ENCODE results near the gene GATA5.
A peak's percentile ranks its signal among the peaks of the same experiment; 100 is the strongest.

The GATA5 gene

DNA sequence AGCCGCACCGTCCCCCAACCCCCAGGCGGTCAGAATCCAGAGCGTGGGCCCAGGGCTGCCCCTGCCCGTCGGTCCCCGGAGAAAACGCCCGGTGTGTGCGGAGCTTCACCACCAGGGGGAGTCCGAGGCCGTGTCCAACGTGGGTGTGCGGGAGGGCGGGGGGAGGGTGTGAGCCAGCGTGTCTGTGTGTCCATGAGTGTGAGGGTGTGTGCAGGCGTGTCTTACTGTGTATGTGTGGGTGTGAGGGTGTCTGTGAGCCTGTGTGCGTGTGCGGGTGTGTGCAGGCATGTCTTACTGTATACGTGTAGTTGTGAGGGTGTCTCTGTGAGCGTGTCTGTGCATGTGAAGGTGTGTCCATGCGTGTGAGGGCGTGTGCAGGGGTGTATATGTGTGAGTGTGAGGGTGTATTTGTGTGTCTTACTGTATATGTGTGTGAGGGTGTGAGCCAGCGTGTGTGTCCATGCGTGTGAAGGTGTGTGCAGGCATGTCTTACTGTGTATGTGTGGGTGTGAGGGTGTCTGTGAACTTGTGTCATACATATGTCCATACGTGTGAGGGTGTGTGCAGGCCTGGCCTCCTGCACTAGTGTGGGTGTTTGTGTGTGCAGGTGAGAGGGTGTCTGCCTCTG, 24.6 kb upstream of the GATA5 start:
- TF ChIP-seq, protein P1, sequence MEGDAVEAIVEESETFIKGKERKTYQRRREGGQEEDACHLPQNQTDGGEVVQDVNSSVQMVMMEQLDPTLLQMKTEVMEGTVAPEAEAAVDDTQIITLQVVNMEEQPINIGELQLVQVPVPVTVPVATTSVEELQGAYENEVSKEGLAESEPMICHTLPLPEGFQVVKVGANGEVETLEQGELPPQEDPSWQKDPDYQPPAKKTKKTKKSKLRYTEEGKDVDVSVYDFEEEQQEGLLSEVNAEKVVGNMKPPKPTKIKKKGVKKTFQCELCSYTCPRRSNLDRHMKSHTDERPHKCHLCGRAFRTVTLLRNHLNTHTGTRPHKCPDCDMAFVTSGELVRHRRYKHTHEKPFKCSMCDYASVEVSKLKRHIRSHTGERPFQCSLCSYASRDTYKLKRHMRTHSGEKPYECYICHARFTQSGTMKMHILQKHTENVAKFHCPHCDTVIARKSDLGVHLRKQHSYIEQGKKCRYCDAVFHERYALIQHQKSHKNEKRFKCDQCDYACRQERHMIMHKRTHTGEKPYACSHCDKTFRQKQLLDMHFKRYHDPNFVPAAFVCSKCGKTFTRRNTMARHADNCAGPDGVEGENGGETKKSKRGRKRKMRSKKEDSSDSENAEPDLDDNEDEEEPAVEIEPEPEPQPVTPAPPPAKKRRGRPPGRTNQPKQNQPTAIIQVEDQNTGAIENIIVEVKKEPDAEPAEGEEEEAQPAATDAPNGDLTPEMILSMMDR (IDR thresholded peaks at IDR 0.05; ENCODE audit: low read depth, low read length, missing control alignments) = peak; percentile 89
- no peak overlapping the region for H3K4me3 ChIP-seq (ENCODE audit: low read depth, low read length)
- DNase-seq (ENCODE audit: low read depth) = peak; percentile 16

DNA sequence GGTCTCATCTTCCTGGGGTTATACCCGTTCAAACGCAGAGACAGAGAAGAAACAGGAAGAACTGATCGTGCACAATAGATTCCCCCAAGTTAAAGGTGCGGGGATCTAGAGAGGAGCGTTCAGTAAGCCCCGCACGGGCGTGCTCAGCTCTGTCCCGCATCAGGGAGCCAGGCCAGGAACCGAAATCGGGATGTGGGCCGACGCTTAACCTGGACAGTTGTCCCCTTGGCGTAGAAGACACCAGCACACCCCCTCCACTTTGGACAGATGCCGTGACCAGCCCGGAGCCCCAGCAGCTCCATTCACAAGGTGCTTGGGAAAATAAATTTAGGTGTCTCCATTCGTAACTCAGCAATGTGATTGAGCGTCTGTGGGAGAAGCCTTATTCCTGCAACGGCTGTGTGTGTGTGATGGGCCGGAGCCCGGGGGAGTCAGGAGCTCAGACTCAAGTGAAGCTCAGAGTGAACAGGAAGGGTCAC, 24.0 kb upstream of the GATA5 start:
- H3K4me3 ChIP-seq (ENCODE audit: low read depth, low read length) = no peak overlapping the region
- no peak for DNase-seq (ENCODE audit: low read depth)
- TF ChIP-seq, protein P1 (IDR thresholded peaks at IDR 0.05; ENCODE audit: low read depth, low read length, missing control alignments) = no peak

DNA sequence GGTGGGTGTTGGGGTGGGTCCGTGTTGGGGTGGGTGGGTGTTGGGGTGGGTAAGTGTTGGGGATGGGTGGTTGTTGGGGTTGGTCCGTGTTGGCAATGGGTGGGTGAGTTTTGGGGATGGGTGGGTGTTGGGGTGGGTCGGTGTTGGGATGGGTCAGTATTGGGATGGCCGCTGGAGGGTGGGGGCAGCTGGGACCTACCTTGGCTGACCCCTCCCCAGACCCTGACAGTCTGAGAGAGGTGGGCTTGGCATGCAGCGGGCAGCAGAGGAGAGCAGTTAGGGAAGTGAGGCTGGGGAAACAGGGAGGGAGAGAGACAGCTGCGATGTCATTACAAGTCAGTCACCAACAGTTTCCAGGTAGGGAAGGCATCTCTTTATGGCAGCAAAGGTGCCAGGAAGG, 23.1 kb upstream of the GATA5 start:
- H3K4me3 ChIP-seq (ENCODE audit: low read depth, low read length) = no peak overlapping the region
- TF ChIP-seq, protein P1 (IDR thresholded peaks at IDR 0.05; ENCODE audit: low read depth, low read length, missing control alignments) = no peak

DNA sequence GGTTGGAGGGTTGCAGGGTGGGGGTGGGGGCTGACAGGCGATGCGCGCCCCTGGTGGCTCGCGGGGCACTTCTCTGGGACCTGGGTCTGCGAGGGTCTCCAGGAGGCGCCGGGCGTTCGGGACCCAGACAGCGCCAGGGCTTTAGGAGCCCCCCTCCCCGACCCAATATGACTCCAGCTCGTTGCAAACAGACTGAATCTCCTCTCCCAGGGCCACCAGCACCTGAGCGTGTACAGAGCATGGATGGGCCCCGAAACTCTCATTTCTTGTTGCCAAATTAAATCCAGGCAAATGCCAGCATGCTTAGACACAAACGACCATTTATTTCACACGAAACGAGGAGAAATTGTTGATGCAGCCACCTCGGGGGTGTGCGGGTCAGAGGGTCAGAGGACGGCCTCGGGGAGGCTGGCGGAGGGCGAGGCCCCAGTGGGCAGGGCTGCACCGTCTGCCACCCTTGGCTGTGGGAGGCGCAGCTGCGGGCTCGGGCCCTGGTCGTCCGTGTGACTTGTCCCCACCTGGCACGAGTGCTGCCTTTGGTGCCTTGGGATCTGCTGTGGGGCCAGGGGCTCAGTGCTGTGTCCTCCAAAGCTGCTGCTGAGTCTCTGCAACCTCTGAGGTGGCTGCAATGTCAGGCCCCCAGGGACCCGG, 20.9 kb upstream of the GATA5 start:
- H3K4me3 ChIP-seq (ENCODE audit: low read depth, low read length) = no peak overlapping the region
- DNase-seq (ENCODE audit: low read depth) = no peak
- TF ChIP-seq, protein P1 (IDR thresholded peaks at IDR 0.05; ENCODE audit: low read depth, low read length, missing control alignments) = peak; percentile 46

More for the DNA sequence above, 23.1 kb upstream of the GATA5 start:
- DNase-seq (ENCODE audit: low read depth) = no peak

DNA sequence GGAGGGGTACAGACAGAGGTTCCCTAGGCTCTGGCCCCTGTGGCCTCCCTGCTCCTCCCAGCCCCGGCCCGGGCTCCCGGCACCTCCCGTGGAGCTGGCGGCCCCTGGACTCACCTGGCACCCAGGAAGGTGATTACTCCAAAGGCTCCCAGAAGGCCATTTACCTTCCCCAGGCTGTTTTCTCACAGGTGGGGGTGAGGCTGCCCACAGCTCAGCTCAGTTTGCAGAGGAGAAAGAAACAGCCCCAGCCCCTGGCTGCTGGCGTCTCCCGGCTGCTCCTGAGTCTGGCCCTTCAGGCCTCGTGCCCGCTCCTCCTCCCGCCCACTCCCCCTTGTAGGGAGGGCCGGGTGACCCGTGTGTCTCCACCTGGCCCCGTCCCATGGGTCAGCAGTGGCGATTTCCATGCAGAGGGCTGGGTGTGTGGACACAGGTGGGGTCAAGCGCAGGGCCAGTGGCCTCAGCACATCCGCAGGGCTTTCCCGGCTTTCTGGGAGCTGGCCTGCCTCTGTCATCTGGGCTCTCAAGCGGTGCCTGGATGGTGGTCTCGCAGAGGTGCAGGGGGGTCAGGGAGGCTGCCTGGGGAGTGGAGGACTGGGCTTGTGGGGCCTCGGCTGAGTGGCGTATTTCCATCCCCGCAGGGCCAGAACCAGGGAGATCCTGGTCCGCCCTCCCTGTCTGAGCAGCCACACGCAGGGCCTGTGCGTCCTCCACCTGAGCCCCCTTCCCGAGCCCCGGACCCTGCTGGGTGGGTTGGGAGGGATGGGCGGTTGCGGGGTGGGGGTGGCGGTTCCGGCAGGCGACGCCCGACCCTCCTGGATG, 20.2 kb upstream of the GATA5 start:
- no peak overlapping the region for H3K4me3 ChIP-seq (ENCODE audit: low read depth, low read length)
- DNase-seq (ENCODE audit: low read depth) = no peak
- TF ChIP-seq, protein P1 (IDR thresholded peaks at IDR 0.05; ENCODE audit: low read depth, low read length, missing control alignments) = no peak

DNA sequence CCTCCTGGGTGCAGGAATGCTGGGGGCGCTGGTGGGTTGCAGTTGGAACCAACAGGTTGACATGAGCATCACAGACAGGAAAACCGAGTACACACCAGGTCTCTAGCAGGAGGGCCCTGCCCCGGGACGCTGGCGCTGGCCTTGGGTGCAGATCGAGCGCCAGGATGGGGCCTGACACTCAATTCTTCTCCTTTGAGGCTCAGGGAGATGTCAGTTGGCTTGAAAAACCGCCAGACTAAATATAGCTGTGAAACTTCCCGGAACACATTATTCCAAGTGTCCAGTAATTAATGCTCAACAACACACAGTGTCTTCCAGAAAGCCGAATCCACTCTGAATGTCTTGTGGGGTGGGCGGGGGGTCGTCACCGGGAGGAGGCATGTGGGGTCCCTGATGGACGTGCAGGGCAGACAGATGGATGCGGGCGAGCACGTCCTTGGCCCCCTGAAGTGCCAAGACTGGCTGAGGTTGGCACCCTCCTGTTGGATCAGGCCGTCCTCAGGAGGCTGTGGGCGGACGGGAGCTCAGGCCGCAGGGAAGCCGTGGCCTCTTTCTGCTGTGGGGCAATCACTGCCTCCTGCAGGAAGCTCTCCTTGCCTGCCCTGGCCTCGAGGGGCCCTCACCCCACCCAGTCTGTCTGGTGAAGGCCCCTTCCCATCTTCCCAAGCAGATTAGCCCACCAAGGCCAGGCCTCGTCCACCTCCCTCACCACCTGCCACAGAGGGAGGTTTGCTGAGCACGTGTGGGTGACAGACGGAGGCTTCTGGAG, 19.4 kb upstream of the GATA5 start:
- H3K4me3 ChIP-seq (ENCODE audit: low read depth, low read length) = no peak overlapping the region
- TF ChIP-seq, protein P1 (IDR thresholded peaks at IDR 0.05; ENCODE audit: low read depth, low read length, missing control alignments) = no peak
- no peak for DNase-seq (ENCODE audit: low read depth)

All from GM12864 (cell line).